SK-N-SH (cell line): ENCODE measurements around the gene SPECC1L. TPM values are rescaled to one million over a fixed set of nuclear protein-coding genes. Genes with fewer than 3 reads are reported as not detected.

Source experiments
- polyA plus RNA-seq, 3 experiments: library from polyadenylated mRNA; depleted of rRNA; stranded (reverse); fragments of >200 nt; gene quantifications; 2 replicates each; pipeline ENCODE4 v1.2.3, GENCODE V29; 2012

Gene SPECC1L
- polyA plus RNA-seq, 1 of the 3 experiments (the other 2 are of a cell fraction): 22.9 TPM

Other genes with a start within 250 kb of the SPECC1L start
- 0.76 and 0.82 TPM in 2 replicates for gene SUSD2, start 89.3 kb upstream of the SPECC1L start, polyA plus RNA-seq (2012; rRNA removed)
- 3.3 and 4.6 TPM in 2 replicates for gene GGT5, start 25.7 kb upstream of the SPECC1L start, polyA plus RNA-seq (2012; rRNA removed)
- 9.3 and 12.0 TPM in 2 replicates for gene ADORA2A, start 156.8 kb downstream of the SPECC1L start, polyA plus RNA-seq (2012; rRNA removed)
- gene UPB1, start 224.5 kb downstream of the SPECC1L start, polyA plus RNA-seq (2012; rRNA removed): 0.30 and 0.49 TPM in 2 replicates